ENCODE data around the gene VPS45.

Gene VPS45

DNA sequence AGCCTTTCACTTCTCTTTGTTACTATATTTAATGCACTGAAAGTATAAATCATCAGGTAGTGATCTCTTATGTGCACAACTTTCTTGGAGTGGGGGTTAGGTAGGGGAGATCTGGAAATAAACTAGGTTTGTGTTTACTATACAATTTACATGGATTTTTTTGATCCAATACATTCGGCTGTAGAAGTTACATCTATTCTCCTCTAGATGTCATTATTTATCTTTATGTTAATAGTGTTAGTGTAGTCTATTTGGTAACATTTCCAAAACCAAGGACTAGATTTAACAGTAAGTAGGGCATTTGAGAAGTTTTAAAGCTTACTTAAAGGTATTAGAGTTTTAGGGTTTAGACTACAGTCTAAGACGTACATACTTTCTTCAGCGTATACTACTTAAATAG lies 5.4 kb downstream of the VPS45 start:
- TF ChIP-seq, protein P1, sequence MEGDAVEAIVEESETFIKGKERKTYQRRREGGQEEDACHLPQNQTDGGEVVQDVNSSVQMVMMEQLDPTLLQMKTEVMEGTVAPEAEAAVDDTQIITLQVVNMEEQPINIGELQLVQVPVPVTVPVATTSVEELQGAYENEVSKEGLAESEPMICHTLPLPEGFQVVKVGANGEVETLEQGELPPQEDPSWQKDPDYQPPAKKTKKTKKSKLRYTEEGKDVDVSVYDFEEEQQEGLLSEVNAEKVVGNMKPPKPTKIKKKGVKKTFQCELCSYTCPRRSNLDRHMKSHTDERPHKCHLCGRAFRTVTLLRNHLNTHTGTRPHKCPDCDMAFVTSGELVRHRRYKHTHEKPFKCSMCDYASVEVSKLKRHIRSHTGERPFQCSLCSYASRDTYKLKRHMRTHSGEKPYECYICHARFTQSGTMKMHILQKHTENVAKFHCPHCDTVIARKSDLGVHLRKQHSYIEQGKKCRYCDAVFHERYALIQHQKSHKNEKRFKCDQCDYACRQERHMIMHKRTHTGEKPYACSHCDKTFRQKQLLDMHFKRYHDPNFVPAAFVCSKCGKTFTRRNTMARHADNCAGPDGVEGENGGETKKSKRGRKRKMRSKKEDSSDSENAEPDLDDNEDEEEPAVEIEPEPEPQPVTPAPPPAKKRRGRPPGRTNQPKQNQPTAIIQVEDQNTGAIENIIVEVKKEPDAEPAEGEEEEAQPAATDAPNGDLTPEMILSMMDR (IDR thresholded peaks at IDR 0.05; ENCODE audit: low read depth, low read length): no peak
- TF ChIP-seq, protein P2, sequence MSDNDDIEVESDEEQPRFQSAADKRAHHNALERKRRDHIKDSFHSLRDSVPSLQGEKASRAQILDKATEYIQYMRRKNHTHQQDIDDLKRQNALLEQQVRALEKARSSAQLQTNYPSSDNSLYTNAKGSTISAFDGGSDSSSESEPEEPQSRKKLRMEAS (IDR thresholded peaks at IDR 0.05; ENCODE audit: low read depth, low read length): no peak
- TF ChIP-seq POLR2A (IDR thresholded peaks at IDR 0.05; ENCODE audit: extremely low read depth, insufficient read length): no peak
- TF ChIP-seq MYC (IDR thresholded peaks at IDR 0.05; ENCODE audit: low read depth, low read length): no peak

DNA sequence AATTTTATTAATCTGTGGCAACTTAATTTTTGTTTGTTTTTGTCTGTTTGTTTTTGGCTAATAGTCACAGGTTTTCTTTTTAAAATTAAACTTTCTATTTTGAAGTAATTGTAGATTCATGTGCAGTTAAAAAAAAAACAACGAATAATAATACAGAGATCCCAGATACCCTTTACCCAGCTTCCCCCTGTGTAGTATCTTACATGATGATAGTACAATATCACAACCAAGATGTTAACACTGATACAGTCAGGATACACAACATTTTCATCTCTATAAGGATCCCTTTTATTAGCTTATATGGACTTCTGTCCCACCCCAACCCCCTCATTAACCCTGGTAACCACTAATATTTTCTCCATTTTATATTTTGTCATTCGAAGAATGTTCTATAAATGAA lies 5.9 kb downstream of the VPS45 start:
- no peak for TF ChIP-seq POLR2A (IDR thresholded peaks at IDR 0.05; ENCODE audit: extremely low read depth, insufficient read length)
- no peak for TF ChIP-seq MYC (IDR thresholded peaks at IDR 0.05; ENCODE audit: low read depth, low read length)
- TF ChIP-seq, protein P2 (IDR thresholded peaks at IDR 0.05; ENCODE audit: low read depth, low read length): no peak
- TF ChIP-seq, protein P1 (IDR thresholded peaks at IDR 0.05; ENCODE audit: low read depth, low read length): no peak
- DNase-seq (ENCODE audit: low read depth): no peak
- H3K4me3 ChIP-seq (ENCODE audit: low read depth, low read length): no peak overlapping the region

More for the DNA sequence above, 5.4 kb downstream of the VPS45 start:
- H3K4me3 ChIP-seq (ENCODE audit: low read depth, low read length): no peak overlapping the region
- DNase-seq (ENCODE audit: low read depth): peak; percentile 37

DNA sequence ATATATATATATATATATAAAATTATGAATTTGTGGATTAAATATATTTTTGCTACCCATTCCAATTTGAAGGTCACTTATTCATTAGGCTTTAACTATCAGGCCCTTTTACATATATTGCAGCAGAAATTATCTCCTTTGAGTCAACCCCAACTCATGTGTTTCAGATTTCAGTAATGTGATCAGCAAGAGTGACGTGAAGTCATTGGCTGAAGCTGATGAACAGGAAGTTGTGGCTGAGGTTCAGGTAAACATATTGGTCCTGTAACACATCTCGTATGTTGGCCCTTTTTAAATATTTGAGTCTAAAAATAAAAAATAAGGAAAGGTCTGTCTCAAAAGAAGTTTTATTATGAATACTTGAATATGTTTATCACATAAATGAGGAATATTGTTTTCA lies 8.5 kb downstream of the VPS45 start:
- TF ChIP-seq, protein P2 (IDR thresholded peaks at IDR 0.05; ENCODE audit: low read depth, low read length): no peak
- no peak for TF ChIP-seq POLR2A (IDR thresholded peaks at IDR 0.05; ENCODE audit: extremely low read depth, insufficient read length)
- no peak for TF ChIP-seq MYC (IDR thresholded peaks at IDR 0.05; ENCODE audit: low read depth, low read length)
- TF ChIP-seq, protein P1 (IDR thresholded peaks at IDR 0.05; ENCODE audit: low read depth, low read length): no peak
- no peak for DNase-seq (ENCODE audit: low read depth)
- no peak overlapping the region for H3K4me3 ChIP-seq (ENCODE audit: low read depth, low read length)

DNA sequence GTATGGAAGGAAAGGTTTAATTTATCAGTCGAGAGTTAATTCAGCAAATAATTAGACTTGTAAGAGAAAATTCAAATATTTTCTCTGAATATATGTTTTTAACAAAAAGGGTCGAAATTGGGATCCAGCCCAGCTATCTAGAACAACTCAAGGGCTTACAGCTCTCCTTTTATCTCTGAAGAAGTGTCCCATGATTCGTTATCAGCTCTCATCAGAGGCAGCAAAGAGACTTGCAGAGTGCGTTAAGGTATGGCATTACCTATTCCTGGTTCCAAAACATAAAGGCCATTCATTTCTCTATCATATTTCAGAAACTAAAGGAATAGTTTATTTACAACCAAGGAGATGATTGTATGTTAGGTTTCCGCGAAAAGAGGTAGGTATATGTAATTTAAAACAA lies 9.4 kb downstream of the VPS45 start:
- DNase-seq (ENCODE audit: low read depth): no peak
- TF ChIP-seq, protein P1 (IDR thresholded peaks at IDR 0.05; ENCODE audit: low read depth, low read length): no peak
- TF ChIP-seq MYC (IDR thresholded peaks at IDR 0.05; ENCODE audit: low read depth, low read length) (no peak), POLR2A (IDR thresholded peaks at IDR 0.05; ENCODE audit: extremely low read depth, insufficient read length) (no peak)
- TF ChIP-seq, protein P2 (IDR thresholded peaks at IDR 0.05; ENCODE audit: low read depth, low read length): no peak
- no peak overlapping the region for H3K4me3 ChIP-seq (ENCODE audit: low read depth, low read length)

DNA sequence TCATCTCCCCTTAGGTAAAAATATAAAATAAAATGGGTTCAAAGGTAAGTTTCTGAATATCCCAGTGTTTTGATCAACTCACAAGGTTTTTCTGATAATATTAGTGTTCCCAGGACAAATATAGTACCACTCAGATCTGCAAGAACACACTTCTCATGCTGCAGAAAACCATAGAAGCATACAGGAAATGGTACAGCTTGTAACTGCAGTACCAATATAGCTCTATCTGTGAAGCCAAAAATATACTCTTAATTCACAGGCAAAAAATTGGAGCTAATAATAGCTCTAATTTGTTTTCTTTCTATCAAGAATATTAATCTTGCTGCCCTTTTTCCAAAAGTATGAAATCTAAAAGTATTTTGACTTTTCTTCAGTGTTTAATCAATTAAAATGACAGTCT lies 13.2 kb downstream of the VPS45 start:
- DNase-seq (ENCODE audit: low read depth): no peak
- no peak overlapping the region for H3K4me3 ChIP-seq (ENCODE audit: low read depth, low read length)
- TF ChIP-seq MYC (IDR thresholded peaks at IDR 0.05; ENCODE audit: low read depth, low read length) (no peak), POLR2A (IDR thresholded peaks at IDR 0.05; ENCODE audit: extremely low read depth, insufficient read length) (no peak)
- TF ChIP-seq, protein P2 (IDR thresholded peaks at IDR 0.05; ENCODE audit: low read depth, low read length): no peak
- TF ChIP-seq, protein P1 (IDR thresholded peaks at IDR 0.05; ENCODE audit: low read depth, low read length): no peak

Data from NB4 (cell line).